Heart left ventricle (tissue), 13 donors: ENCODE results near the gene PAGE4.

Experiments
- CTCF ChIP-seq, 12 donors: fragments of 200-600 bp; sonication (generic) in 4 of 12; IDR thresholded peaks; one replicate each; pipeline versions ENCODE4 v1.5.0 to v1.8.0; 2018 to 2022; ENCODE audit warnings: antibody characterized with exemption in 12 of 12, mild to moderate bottlenecking in 5 of 12
- POLR2A ChIP-seq, 2 donors: fragments of 450-650 bp; IDR thresholded peaks; one replicate each; pipeline ENCODE4 v1.6.1; 2017; ENCODE audit warnings: antibody characterized with exemption in 2 of 2, mild to moderate bottlenecking in 2 of 2, moderate library complexity in 2 of 2
- donor health status: ischemic (EF 13 %, LVEDD 7.1; RV severe dilation, severe dysfunction).
- donor health status: DM: no; HTN: yes; CAD: no.
- donor health status: DM: no; HTN: no; CAD: no.
- donor health status: ischemic (EF 25% LVEDD 6.9; RV normal size, moderate dysfunction).
- donor health status: ischemic (EF 25% LVEDD 5.7; RV mildly dilated, moderate dysfunction).
- donor health status: ischemic (EF 35%, LVEDD 5.7; RV mildly dilated, moderate dysfunction).
- donor health status: nonischemic (EF 11% LVEDD 7.7; RV severe dilation, severe dysfunction).
- donor health status: DM: yes; HTN: yes; CAD: no.
- donor health status: PGD.
- donor health status: ischemic (EF 29% LVEDD 5.4; RV normal size, mild dysfunction).
- donor health status: nonischemic (EF 23%, LVEDD 6.1; RV moderate dilation, normal function).

- TF ChIP-seq CTCF (IDR thresholded peaks at IDR 0.05), result peak; percentile 22 to 58 (median 39)
- TF ChIP-seq POLR2A (IDR thresholded peaks at IDR 0.05), result no peak
Measured at GRCh38 chrX:49876750-49877149, 47.6 kb downstream of the PAGE4 start.
